Right ventricle myocardium inferior (tissue), 1 donor: ENCODE results near the gene MICALL2. TPM values are rescaled to one million over a fixed set of nuclear protein-coding genes. Genes with fewer than 3 reads are reported as not detected.

Source experiments
- ATAC-seq: fragments of 200-7000 bp; cut with Tn5 transposase; one replicate; pipeline ENCODE4 v1.9.1; 2020; ENCODE audit warnings: mild to moderate bottlenecking, moderate library complexity
- DNase-seq: peaks from one replicate; pipeline ENCODE4 v3.0.0; 2021; ENCODE audit errors: missing footprints
- intact Hi-C: fragments of 100-400 bp; cut with DNase I; formaldehyde crosslinking; loops from one replicate; pipeline ENCODE4 v1.11.0; 2022
- total RNA-seq: library from RNA; stranded (reverse); fragmentation: NEBNext Ultra II Directional; extraction: Animal tissue kit (Norgen Biotek cat#: 25700); gene quantifications from one replicate; pipeline ENCODE4 v1.2.1, GENCODE V29; 2021
- donor health status: DM: no; HTN: yes; CAD: no; lungs with severe emphysema.

MICALL2 gene
- total RNA-seq, 1 donor from 2014 or later = 9.0 TPM

- ATAC-seq = peak; percentile 89
- intact Hi-C loops = loop anchor here (5.0 kb wide), 1 partner anchor 185 kb away; no protein-coding TSS in a partner anchor
- peak; percentile 91 for DNase-seq
Measured at GRCh38 chr7:1412322-1413261, 46.7 kb downstream of the MICALL2 start.

GRCh38 chr7:1411414-1411813, 47.9 kb downstream of the MICALL2 start:
- intact Hi-C loops = loop anchor here (5.0 kb wide), 1 partner anchor 184 kb away; no protein-coding TSS in a partner anchor
- ATAC-seq (no peak), DNase-seq (peak; percentile 78)

GRCh38 chr7:1410992-1411391, 48.3 kb downstream of the MICALL2 start:
- no peak for DNase-seq
- intact Hi-C loops = loop anchor here (5.0 kb wide), 1 partner anchor 184 kb away; no protein-coding TSS in a partner anchor
- ATAC-seq = no peak

GRCh38 chr7:1409555-1409954, 49.7 kb downstream of the MICALL2 start:
- intact Hi-C loops = no loop called here
- DNase-seq (no peak), ATAC-seq (no peak)

GRCh38 chr7:1408466-1408865, 50.8 kb downstream of the MICALL2 start:
- ATAC-seq (no peak), DNase-seq (no peak)
- intact Hi-C loops = no loop called here

GRCh38 chr7:1407892-1408291, 51.4 kb downstream of the MICALL2 start:
- DNase-seq (no peak), ATAC-seq (no peak)
- intact Hi-C loops = no loop called here

GRCh38 chr7:1404898-1405548, 54.2 kb downstream of the MICALL2 start:
- DNase-seq (no peak), ATAC-seq (no peak)
- intact Hi-C loops = no loop called here

- ATAC-seq = no peak
- no peak for DNase-seq
- intact Hi-C loops = no loop called here
Measured at GRCh38 chr7:1404460-1404809, 54.8 kb downstream of the MICALL2 start.

- DNase-seq (peak; percentile 47), ATAC-seq (no peak)
- intact Hi-C loops = no loop called here
Measured at GRCh38 chr7:1403638-1404459, 55.4 kb downstream of the MICALL2 start.

- intact Hi-C loops = no loop called here
- ATAC-seq (no peak), DNase-seq (peak; percentile 34)
Measured at GRCh38 chr7:1402791-1403637, 56.3 kb downstream of the MICALL2 start.

GRCh38 chr7:1402110-1402790, 57.0 kb downstream of the MICALL2 start:
- intact Hi-C loops = no loop called here
- ATAC-seq (no peak), DNase-seq (peak; percentile 58)

- ATAC-seq = no peak
Measured at GRCh38 chr7:1401011-1401410, 58.3 kb downstream of the MICALL2 start.

GRCh38 chr7:1400371-1400770, 58.9 kb downstream of the MICALL2 start:
- DNase-seq (no peak), ATAC-seq (no peak)
- intact Hi-C loops = no loop called here

More at GRCh38 chr7:1401011-1401410, 58.3 kb downstream of the MICALL2 start:
- peak; percentile 21 for DNase-seq
- intact Hi-C loops = no loop called here

- ATAC-seq (no peak), DNase-seq (no peak)
- intact Hi-C loops = no loop called here
Measured at GRCh38 chr7:1397491-1398327, 61.6 kb downstream of the MICALL2 start.

- intact Hi-C loops = no loop called here
- no peak for ATAC-seq
- DNase-seq = peak; percentile 8
Measured at GRCh38 chr7:1396195-1396594, 63.1 kb downstream of the MICALL2 start.

- ATAC-seq = no peak
- DNase-seq = peak; percentile 25
- intact Hi-C loops = no loop called here
Measured at GRCh38 chr7:1395211-1396070, 63.8 kb downstream of the MICALL2 start.
